Glomerular visceral epithelial cell (primary cell): Measurements from ENCODE around the gene NR2F6.
"Not testable (repeated sequence)": the region's sequence is repeated elsewhere in the genome, so short reads cannot be mapped to it uniquely, and the experiment has no call there.

Source experiments
- DNase-seq: peaks from one replicate; pipeline ENCODE4 v3.0.0-alpha.2; 2016; ENCODE audit errors: extremely low spot score

Gene NR2F6

DNA sequence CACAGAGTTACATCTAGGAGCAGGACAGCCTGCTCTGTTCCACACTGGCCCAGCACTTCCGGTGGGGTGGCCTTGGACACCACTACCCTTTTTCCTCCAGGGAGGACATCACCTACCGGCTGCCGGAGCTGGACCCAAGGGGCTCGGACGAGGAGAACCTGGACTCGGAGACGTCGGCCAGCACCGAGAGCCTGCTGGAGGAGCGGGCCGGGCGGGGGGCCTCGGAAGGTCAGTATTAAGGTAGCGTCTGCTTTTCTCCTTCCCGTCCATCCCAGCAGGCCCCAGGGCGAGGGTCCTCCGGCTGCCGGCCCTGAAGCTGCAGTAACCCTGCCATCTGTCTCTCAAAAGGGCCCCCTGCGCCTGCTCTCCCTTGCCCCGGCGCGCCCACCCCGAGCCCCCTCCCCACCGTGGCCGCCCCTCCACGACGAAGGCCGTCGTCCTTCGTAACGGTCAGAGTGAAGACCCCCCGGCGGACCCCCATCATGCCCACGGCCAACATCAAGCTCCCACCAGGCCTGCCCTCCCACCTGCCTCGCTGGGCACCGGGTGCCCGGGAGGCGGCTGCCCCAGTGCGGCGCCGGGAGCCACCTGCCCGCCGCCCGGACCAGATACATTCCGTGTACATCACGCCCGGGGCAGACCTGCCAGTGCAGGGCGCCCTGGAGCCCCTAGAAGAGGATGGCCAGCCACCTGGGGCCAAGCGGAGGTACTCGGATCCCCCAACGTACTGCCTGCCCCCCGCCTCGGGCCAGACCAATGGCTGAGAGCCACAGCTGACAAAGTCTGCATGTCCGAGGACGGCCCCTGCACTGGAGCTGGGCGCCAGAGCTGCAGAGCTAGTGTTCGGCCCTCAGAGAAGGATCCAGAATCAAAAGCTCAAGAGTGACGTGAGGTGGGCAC is 33.9 kb downstream of the NR2F6 start:
- no peak for DNase-seq

DNA sequence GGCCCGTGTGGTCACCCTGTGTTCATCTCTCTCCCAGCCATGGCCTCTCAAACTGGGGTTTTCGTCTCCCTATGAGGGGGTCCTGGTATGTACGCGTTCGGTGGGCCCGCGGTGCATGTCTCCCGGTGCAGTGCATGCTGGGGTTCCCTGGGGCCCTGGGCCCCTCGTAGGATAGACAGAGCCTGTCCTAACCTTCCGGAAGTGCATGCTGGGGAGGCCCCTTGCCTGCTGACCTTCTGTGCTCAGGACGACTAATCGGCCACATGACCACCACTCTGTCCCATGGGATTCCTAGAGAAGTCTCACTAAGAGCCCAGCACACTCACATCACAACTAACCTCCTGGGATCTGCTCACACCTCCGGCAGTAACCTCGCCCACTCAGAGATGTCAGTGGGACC is 35.4 kb downstream of the NR2F6 start:
- DNase-seq = no peak

DNA sequence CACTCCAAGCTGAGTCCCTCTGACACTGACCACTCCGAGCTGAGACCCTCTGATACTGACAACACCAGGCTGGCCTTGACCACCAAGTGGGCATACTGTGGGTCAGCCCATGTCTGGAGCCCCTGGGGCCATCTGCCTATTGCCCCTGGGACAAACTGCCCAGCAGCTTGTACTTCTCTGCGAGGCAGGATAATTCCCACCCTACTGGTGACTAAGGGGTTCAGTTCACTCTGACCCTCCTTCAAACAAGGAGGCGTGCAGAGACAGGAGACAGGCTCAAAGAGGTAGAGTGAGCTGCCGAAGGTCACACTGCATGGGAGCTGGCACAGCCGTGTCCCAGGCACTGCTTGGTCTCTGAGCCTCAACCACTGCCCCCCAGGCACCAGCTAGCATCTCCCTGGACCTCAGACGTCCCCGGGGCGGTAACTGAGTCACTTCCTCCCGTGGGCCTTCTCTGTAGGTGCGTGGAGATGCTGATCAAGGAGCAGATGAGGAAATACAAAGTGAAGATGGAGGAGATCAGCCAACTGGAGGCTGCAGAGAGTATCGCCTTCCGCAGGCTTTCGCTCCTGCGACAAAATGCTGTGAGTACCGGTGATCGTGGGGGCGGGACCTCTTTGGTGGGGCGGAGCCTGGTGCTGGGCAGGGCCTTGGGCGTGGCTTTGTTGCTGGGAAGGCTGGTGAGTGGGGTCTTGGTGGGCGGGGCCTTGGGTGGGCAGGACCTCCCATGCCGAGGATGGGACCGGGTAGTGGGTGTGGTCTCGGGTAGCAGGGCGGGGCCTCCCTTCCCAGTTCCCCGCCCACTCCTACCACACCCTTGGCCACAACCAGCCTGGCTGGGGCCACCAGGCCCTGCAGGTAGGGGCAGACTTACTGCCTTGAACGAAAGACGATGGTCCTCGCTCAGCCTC is 36.3 kb downstream of the NR2F6 start:
- peak; percentile 52 for DNase-seq

DNA sequence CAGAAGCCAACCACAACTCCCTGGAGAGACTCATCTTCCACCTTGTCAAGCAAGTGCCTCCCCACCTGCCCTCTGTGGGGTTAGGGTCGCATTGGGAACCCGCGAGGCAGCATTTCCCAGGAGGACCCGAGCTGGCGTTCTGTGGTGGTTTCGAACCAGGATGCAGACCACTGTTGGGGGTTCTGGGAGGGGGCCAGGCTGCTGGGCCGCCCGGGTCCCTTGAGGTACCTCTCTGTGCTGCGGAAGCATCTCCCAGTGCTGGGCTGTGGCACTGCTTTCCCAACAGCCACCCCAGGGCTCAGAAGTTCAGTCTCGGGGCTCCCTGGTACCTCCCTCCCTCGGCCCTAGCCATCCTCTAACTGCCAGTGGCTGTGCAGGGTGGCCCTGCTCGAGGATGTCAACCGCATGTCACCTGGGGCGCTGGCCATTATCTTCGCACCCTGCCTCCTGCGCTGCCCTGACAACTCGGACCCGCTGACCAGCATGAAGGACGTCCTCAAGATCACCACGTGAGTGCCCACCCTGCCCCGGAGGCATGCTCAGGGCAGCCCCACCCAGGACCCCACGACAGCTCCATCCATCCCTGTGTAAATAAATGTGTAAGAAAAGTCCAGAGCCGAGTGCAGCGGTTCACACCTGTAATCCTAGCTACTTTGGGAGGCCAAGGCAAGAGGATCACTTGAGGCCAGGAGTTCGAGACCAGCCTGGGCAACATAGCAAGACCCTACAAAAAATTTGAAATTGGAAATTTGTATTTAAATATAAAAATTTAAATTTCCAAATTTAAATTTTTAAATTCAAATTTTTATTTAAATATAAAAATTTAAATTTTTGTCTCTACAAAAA is 38.8 kb downstream of the NR2F6 start:
- DNase-seq = no peak

DNA sequence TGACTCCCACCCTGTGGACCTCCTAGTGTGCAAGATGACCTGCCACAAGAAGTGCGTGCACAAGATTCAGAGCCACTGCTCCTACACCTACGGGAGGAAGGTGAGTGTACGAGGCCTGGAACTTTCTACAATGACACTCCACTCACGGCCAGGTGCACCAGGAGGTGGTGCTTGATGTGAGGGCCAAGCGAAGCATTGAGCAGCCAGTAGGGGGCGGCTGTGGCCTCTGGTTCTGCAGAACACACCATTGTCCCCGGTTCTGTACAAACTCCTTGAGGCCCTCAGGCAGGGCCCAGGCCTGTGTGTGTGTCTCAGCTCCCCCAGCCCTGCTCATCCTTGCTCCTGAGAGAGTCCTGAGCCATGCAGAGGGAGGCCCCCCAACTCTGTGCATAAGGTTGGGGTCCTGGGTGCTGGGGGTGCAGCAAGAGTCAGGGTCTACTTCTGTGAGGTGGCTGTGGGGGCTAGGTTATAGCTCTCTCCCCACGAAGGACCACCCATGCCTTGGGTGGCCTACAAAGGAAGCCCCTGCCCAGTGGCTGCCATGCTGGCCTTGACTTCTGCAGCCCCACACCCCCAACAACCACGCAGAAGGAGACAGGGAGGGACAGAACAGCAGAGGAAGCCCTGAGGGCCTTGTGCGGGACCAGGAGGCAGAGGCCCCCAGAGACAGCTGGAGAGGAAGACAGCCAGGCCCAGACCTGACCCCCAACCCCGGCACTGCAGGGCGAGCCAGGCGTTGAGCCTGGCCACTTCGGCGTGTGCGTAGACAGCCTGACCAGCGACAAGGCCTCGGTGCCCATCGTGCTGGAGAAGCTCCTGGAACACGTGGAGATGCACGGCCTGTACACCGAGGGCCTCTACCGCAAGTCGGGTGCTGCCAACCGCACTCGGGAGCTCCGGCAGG is 40.2 kb downstream of the NR2F6 start:
- DNase-seq = peak; percentile 41

DNA sequence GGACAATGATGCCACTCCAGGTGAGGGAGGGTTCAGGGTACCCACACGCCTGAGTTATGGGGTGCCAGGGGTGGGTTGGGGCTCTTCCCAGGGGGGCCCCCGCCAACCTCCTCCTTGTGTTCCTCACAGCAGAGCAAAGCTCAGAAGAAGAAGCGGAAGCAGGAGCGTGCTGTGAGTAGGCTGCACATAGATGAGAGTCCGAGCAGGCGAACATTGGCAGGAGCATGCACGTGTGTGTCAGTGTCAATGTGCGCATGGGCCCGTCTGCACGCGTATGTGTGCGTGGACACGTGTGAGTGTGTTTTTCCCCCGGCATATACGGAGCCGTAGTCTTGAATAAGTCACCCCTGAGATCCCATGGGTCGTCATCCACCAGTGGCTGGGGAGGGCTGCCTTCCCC is 43.0 kb downstream of the NR2F6 start:
- no peak for DNase-seq

DNA sequence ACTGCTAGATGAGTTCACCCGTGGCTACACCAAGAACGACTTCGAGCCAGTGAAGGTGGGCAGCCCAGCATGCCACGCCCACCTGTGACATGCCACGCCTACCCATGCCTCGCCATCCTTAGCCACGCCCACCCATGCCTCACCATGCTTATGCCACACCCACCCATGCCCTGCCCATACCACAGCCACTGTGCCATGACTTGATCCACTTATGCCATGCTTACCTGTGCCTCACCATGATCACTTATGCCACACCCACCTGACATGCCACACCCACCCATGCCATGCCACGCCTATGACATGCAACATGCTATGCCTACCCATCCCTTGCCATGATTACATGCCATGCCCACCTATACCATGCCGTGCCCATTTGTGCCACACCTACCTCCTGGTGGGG is 43.5 kb downstream of the NR2F6 start:
- no peak for DNase-seq

DNA sequence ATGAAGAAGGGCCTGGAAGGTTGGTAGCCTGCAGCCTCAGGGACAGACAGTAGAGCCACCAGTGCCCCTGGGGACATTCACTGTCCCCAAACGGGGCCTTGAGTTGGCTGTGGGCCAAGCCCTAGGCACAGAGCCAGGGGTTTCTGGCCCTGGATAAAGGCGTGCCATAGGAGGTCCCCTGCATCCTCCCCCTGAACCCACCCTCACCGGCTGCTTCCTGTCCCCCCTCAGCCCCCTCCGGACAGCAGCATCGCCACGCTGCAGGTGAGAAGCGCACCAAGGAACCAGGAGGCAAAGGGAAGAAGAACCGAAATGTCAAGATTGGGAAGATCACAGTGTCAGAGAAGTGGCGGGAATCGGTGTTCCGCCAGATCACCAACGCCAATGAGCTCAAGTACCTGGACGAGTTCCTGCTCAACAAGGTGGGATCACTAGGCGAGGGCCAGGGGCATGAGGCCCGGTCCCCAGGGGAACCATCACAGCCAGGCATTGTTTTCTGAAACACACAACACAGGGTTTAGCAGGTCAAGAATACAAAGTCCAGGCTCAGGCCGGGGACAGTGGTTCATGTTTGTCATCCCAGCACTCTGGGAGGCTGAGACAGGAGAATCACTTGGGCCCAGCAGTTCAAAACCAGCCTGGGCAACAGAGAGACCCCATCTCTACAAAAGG is 45.2 kb downstream of the NR2F6 start:
- DNase-seq = no peak

DNA sequence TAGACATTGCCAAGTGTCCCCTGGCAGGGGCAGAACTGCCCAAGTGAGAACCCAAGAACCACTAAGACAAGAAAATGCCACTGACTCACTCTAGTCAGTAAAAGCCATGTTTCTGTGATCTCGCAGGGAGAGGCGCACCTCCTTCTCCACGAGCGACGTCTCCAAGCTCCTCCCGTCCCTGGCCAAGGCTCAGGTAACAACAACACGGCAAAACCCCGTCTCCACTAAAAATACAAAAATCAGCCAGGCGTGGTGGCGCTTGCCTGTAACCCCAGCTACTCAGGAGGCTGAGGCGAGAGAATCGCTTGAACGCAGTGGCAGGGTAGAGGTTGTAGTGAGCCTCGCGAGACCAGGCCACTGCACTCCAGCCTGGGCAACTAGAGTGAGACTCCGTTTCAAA is 48.1 kb downstream of the NR2F6 start:
- DNase-seq = no peak

DNA sequence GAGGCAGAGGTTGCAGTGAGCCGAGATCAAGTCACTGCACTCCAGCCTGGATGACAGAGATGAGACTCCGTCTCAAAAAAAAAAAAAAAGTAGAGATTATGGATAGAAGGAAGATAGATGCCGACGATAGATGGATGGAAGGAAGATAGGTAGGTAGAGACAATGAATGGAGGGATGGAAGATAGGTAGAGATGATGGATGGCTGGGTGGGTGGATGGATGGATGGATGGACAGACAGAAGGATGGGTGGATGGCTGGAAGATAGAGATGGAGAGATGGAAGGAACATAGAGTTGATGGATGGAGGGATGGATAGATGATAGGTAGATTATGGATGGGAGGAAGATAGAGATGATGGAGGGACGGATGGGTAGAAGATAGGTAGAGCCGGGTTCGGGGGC is 49.1 kb downstream of the NR2F6 start:
- DNase-seq = no peak

DNA sequence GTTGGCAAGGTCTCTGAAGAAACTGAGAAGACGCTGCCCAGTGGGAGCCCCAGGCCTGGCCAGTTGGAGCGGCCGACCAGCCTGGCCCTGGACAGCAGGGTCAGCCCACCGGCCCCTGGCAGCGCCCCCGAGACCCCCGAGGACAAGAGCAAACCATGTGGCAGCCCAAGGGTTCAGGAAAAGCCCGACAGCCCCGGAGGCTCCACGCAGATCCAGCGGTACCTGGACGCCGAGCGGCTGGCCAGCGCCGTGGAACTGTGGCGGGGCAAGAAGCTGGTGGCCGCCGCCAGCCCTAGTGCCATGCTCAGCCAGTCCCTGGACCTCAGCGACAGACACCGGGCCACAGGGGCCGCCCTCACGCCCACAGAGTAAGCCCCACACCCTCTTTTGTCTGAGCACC is 50.6 kb downstream of the NR2F6 start:
- DNase-seq = no peak

DNA sequence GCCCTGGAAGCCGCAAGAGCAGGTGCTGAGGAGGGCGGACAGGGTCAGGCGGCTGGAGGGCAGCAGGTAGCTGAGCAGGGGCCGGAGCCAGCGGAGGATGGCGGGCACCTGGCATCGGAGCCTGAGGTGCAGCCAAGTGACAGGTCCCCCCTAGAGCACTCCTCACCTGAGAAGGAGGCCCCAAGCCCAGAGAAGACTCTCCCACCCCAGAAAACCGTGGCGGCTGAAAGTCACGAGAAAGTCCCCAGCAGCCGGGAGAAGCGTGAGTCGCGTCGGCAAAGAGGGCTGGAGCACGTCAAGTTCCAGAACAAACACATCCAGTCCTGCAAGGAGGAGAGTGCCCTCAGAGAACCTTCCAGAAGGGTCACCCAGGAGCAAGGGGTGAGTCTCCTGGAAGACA is 51.1 kb downstream of the NR2F6 start:
- no peak for DNase-seq

DNA sequence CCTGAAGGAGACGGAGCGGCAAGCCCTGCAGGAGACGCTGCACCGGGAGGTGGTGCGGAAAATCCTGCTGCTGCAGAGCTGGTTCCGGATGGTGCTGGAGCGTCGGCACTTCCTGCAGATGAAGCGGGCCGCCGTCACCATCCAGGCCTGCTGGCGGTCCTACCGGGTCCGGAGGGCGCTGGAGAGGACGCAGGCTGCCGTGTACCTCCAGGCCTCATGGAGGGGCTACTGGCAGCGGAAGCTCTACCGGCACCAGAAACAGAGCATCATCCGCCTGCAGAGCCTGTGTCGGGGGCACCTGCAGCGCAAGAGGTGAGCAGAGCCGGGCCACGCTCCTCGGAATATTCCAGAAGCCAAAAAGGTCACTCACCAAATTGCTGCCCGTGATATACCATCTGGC is 53.0 kb downstream of the NR2F6 start:
- DNase-seq = no peak

DNA sequence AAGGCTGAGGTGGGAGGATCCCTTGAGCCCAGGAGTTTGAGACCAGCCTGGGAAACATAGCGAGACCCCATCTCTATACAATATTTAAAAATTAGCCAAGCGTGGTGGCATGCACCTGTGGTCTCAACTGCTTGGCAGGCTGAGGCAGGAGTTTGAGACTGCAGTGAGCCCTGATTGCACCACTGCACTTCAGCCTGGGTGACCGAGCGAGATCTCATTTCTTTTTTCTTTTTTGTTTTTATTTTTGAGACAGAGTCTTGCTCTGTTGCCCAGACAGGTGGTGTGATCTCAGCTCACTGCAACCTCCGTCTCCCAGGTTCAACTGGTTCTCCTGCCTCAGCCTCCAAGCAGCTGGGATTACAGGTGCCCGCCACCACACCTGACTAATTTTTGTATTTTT is 54.0 kb downstream of the NR2F6 start:
- DNase-seq = not testable (repeated sequence)

DNA sequence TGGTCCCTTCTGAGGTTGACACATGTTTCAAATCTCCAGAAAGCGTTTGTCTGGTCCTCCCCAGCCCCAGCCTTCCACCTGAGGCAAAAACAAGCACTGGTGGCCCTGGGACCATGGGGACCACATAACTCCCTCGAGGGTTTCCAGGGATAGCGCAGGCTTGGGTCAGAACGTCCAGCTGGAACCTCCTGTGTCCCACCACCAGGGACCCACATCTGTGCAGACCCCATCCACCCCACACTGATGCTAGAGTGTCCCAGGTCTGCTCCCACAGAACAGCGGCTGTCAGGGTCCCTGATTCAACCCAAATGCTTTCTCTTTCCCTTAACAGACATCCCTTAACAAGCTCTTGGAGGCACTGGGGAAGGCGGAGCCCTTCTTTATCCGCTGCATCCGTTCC is 60.1 kb downstream of the NR2F6 start:
- no peak for DNase-seq

DNA sequence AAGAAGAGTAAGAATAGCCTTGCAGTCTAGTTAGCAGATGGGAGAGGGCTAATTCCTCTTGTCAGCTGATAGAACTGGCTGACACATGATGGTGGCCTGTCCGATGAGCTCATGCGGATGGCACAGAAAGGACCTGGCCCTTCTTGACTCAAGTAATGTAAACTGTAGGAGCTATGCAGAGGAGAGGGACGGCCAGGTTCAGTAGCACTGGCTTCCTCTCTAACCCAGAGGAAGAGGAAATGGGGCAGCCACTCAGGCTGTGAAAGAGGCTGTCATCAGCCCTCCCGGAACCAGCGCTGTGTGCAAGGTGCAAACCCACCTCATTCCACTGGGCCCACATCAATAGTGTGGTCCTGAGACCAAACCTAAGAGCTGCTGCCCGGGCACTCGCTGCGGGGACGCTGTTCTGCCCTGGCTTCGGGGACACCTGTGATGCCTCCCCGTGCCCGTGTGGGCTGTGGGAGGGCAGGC is 61.3 kb downstream of the NR2F6 start:
- DNase-seq = no peak

DNA sequence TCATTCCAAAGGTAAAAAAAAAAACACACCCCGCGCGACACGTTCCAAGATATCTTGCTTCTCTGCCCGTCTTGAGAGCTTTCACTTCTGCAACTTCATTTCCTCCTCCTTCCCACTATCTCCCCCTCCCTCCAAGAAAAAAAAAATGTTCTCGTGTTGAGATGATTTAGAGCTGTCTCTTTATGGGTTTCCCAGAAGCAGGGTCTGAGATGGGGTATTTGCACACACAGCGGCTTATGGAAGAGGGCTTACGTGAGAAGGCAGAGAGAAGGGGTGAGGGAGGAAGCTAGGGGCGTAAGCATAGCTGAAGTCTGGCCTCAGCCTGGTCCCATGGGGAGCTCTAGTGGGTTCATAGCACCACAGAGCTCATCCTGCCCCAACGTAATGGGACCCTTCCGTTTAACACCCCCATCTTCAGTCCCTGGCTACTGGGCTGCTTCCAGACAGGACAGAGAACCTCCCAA is 61.8 kb downstream of the NR2F6 start:
- no peak for DNase-seq

DNA sequence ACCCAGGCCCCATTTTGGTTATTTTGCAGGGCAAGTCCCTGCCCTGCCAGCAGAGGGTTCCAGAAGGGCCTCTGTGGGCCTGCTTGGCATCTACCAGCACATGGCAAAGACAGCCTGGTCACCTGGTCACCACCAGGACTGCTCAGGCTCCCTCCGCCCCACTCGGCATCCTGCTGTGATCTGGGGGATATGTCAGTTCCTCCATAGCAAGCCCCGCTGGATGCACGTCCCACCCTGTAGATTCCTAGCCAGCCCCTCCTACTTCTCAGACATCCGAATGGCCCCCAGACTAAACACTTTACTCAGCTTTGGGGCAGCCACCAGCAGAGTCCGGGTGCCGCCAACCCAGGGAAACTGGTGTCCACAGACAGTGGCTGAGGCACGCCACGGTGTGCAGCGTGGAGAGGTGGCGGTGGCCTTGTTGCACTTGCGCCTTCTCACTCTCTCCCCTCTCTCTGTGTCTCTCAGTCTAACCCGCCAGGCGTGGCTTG is 62.4 kb downstream of the NR2F6 start:
- DNase-seq = no peak
